GM12878 (cell line): Measurements from ENCODE around the gene RGS6. TPM values are rescaled to one million over a fixed set of nuclear protein-coding genes. Genes with fewer than 3 reads are reported as not detected.

Experiments used
- BCLAF1 ChIP-seq: fragments of 450-650 bp; IDR thresholded peaks from 2 replicates; pipeline ENCODE4 v1.6.1; 2017; ENCODE audit warnings: antibody characterized with exemption, mild to moderate bottlenecking, moderate library complexity
- BHLHE40 ChIP-seq, 2 experiments: fragments of 450-650 bp in 1 of 2; IDR thresholded peaks; 2 replicates each; pipeline ENCODE4 v1.6.1; 2011 to 2017; ENCODE audit warnings: low read depth in 2 of 2, borderline replicate concordance in 1 of 2, improper control_type of control experiment in 1 of 2, low read length in 1 of 2, mild to moderate bottlenecking in 1 of 2
- CEBPB ChIP-seq, 2 experiments: fragments of 150-350 bp in 1 of 2; IDR thresholded peaks; 2 replicates each; pipeline ENCODE4 v1.6.1; 2012 to 2014; ENCODE audit warnings: low read depth in 2 of 2, low read length in 2 of 2, borderline replicate concordance in 1 of 2, inconsistent platforms in 1 of 2
- CEBPZ ChIP-seq: fragments of 150-350 bp; IDR thresholded peaks from 2 replicates; pipeline ENCODE4 v1.6.1; 2016; ENCODE audit warnings: low read depth, low read length
- DPF2 ChIP-seq: fragments of 450-650 bp; IDR thresholded peaks from 2 replicates; pipeline ENCODE4 v1.6.1; 2017; ENCODE audit warnings: mild to moderate bottlenecking
- HDAC6 ChIP-seq: fragments of 200-600 bp; sonication (generic); IDR thresholded peaks from one replicate; pipeline ENCODE4 v1.8.0; 2017; ENCODE audit warnings: antibody characterized with exemption; ENCODE audit not compliant: unreplicated experiment
- HDGF ChIP-seq: fragments of 450-650 bp; IDR thresholded peaks from 2 replicates; pipeline ENCODE4 v1.6.1; 2016; ENCODE audit warnings: antibody characterized with exemption
- IKZF1 ChIP-seq: fragments of 450-650 bp; conservative IDR thresholded peaks from 2 replicates; pipeline ENCODE4 v1.6.1; 2017; ENCODE audit warnings: antibody characterized with exemption, mild to moderate bottlenecking
- IRF4 ChIP-seq: IDR thresholded peaks from 2 replicates; pipeline ENCODE4 v1.6.1; 2011; ENCODE audit warnings: low read depth, low read length
- NKRF ChIP-seq: fragments of 450-650 bp; conservative IDR thresholded peaks from 2 replicates; pipeline ENCODE4 v1.6.1; 2017; ENCODE audit warnings: mild to moderate bottlenecking, moderate library complexity
- NR2F1 ChIP-seq: fragments of 450-650 bp; conservative IDR thresholded peaks from 2 replicates; pipeline ENCODE4 v1.6.1; 2017; ENCODE audit warnings: mild to moderate bottlenecking
- PML ChIP-seq: IDR thresholded peaks from 2 replicates; pipeline ENCODE4 v1.6.1; 2012; ENCODE audit warnings: low read length, inconsistent platforms
- POLR2AphosphoS5 ChIP-seq: IDR thresholded peaks from 2 replicates; pipeline ENCODE4 v1.6.1; 2011; ENCODE audit warnings: mild to moderate bottlenecking, low read length, inconsistent platforms
- RUNX3 ChIP-seq: IDR thresholded peaks from 2 replicates; pipeline ENCODE4 v1.6.1; 2012; ENCODE audit warnings: low read length, inconsistent platforms
- SPI1 ChIP-seq: IDR thresholded peaks from 2 replicates; pipeline ENCODE4 v1.6.1; 2011; ENCODE audit warnings: low read depth, mild to moderate bottlenecking, low read length, moderate library complexity, borderline replicate concordance; ENCODE audit not compliant: insufficient read depth
- SUZ12 ChIP-seq: fragments of 200-600 bp; sonication (generic); IDR thresholded peaks from one replicate; pipeline ENCODE4 v1.6.1; 2018; ENCODE audit warnings: antibody characterized with exemption, mild to moderate bottlenecking; ENCODE audit not compliant: unreplicated experiment
- TAF1 ChIP-seq: IDR thresholded peaks from 2 replicates; pipeline ENCODE4 v1.6.1; 2011; ENCODE audit warnings: mild to moderate bottlenecking, low read depth, low read length, borderline replicate concordance
- TCF3 ChIP-seq: IDR thresholded peaks from 2 replicates; pipeline ENCODE4 v1.6.1; 2012; ENCODE audit warnings: low read depth, mild to moderate bottlenecking, low read length, borderline replicate concordance; ENCODE audit not compliant: insufficient read depth
- YBX1 ChIP-seq: fragments of 450-650 bp; IDR thresholded peaks from 2 replicates; pipeline ENCODE4 v1.6.1; 2016; ENCODE audit warnings: antibody characterized with exemption
- ZBTB33 ChIP-seq: fragments of 450-650 bp; IDR thresholded peaks from 2 replicates; pipeline ENCODE4 v1.6.1; 2017; ENCODE audit warnings: mild to moderate bottlenecking
- polyA plus RNA-seq, 11 experiments: library from polyadenylated mRNA; depleted of rRNA in 4 of 11; unstranded in 6 of 11; stranded (reverse) in 5 of 11; fragments of >200 nt; fragmentation: Nextera tagmentation in 4 of 11; fragmentation: Illumina TruSeq in 1 of 11; extraction: Ambion mirVana in 4 of 11; extraction: Trizol in 1 of 11; gene quantifications; 1 replicate in 1 of 11; 2 replicates in 10 of 11; pipeline versions ENCODE4 v1.2.1 to v1.2.3, GENCODE V29; 2011 to 2016; ENCODE audit warnings: inconsistent platforms in 2 of 11, missing spikeins in 2 of 11, low read depth in 1 of 11
- total RNA-seq, 4 experiments: library from RNA; depleted of rRNA in 3 of 4; stranded (reverse); fragments of >200 nt in 3 of 4; fragmentation: Illumina TruSeq in 1 of 4; extraction: Trizol in 1 of 4; gene quantifications; 2 replicates each; pipeline versions ENCODE4 v1.2.1 to v1.2.3, GENCODE V29; 2013 to 2021

The RGS6 gene
- total and polyA plus RNA-seq, 10 of the 15 experiments (the other 5 are each of a cell fraction or from before 2014, with no cell fraction given) = 3.9 to 18.1 (median 12.4) TPM

GRCh38 chr14:72480464-72481243 is 548.4 kb downstream of the RGS6 start (continued):
- TF ChIP-seq NKRF (no peak), DPF2 (0 out of 2 replicates have a peak, but pooled peaks have one; percentile 28), TAF1 (no peak), IKZF1 (peak; percentile 59), CEBPZ (no peak), IRF4 (no peak), HDAC6 (no peak), PML (no peak), BHLHE40 (IDR thresholded peaks at IDR 0.05; ENCODE audit: borderline replicate concordance in 1 of 2, low read depth in 2 of 2, low read length in 1 of 2) (no peak), BCLAF1 (no peak), TCF3 (peak; percentile 58; the same call in 1 of the 2 replicates), ZBTB33 (no peak), HDGF (no peak; the same call in 1 of the 2 replicates), NR2F1 (no peak), YBX1 (no peak), SUZ12 (no peak), RUNX3 (peak; percentile 53), POLR2AphosphoS5 (peak; percentile 18; the same call in 1 of the 2 replicates), CEBPB (IDR thresholded peaks at IDR 0.05; ENCODE audit: borderline replicate concordance in 1 of 2, low read depth in 2 of 2, low read length in 2 of 2) (no peak), SPI1 (peak; percentile 81)
